ENCODE measurements around the gene CERS4. TPM values are rescaled to one million over a fixed set of nuclear protein-coding genes. Genes with fewer than 3 reads are reported as not detected.
A peak's percentile ranks its signal among the peaks of the same experiment; 100 is the strongest.
"Not testable (repeated sequence)": the region's sequence is repeated elsewhere in the genome, so short reads cannot be mapped to it uniquely, and the experiment has no call there.

CERS4 gene
- total and polyA plus RNA-seq, 11 donors: 11.1 to 37.7 (median 20.6) TPM

- H3K4me1 ChIP-seq: peaks cover 0 to 18% (median 5%) of the 10 kb centered on the region in 12 donors
- peak in 1 of 5 donors; percentile 29 for DNase-seq
These were observed 5.6 kb downstream of the CERS4 start for GRCh38 chr19:8214802-8215201.

GRCh38 chr19:8215783-8216182 is 6.6 kb downstream of the CERS4 start:
- intact Hi-C loops (cut with DNase I): no loop called here
- Histone ChIP-seq H3K27ac (no peak overlapping the region), H3K4me3 (no peak overlapping the region), H3K27me3 (no peaks in the 10 kb centered on the region), H3K9me3 (no peaks in the 10 kb centered on the region), H3K36me3 (peaks cover 0 to 8% (median 0%) of the 10 kb centered on the region in 9 donors), H3K4me1 (peaks cover 0 to 15% (median 0%) of the 10 kb centered on the region in 12 donors)
- TF ChIP-seq POLR2A (IDR thresholded peaks at IDR 0.05) (no peak), CTCF (IDR thresholded peaks at IDR 0.05) (no peak)
- no peak for ATAC-seq
- DNase-seq: no peak
- 89 to 96% (median 94%) methylated on average over 4 of the region's 4 CpGs for WGBS, 4 donors

More at GRCh38 chr19:8214802-8215201, 5.6 kb downstream of the CERS4 start:
- Histone ChIP-seq H3K36me3 (peaks cover 0 to 8% (median 0%) of the 10 kb centered on the region in 9 donors), H3K4me3 (no peak overlapping the region), H3K9me3 (no peaks in the 10 kb centered on the region), H3K27me3 (no peaks in the 10 kb centered on the region), H3K27ac (no peak overlapping the region)
- TF ChIP-seq CTCF (IDR thresholded peaks at IDR 0.05) (no peak), POLR2A (IDR thresholded peaks at IDR 0.05) (no peak)
- ATAC-seq: peak in 1 of 4 donors; percentile 12
- 17 to 21% (median 20%) methylated on average over 6 of the region's 6 CpGs for WGBS, 4 donors
- intact Hi-C loops (cut with DNase I): loop anchor here in 2 of 10 donors (5.0 kb wide), 2 partner anchors 32 to 58 kb away; no protein-coding TSS in a partner anchor

- Histone ChIP-seq H3K4me1 (peaks cover 0 to 18% (median 0%) of the 10 kb centered on the region in 12 donors), H3K27me3 (no peaks in the 10 kb centered on the region), H3K9me3 (no peaks in the 10 kb centered on the region), H3K36me3 (peaks cover 0 to 8% (median 0%) of the 10 kb centered on the region in 9 donors), H3K4me3 (no peak overlapping the region), H3K27ac (no peak overlapping the region)
- TF ChIP-seq CTCF (IDR thresholded peaks at IDR 0.05) (no peak), POLR2A (IDR thresholded peaks at IDR 0.05) (no peak)
- 39 to 85% (median 55%) methylated on average over 2 of the region's 2 CpGs for whole genome bisulfite sequencing, 4 donors
- ATAC-seq (no peak), DNase-seq (no peak)
- intact Hi-C loops (cut with DNase I): no loop called here
These were observed 7.2 kb downstream of the CERS4 start for GRCh38 chr19:8216357-8216756.

- H3K4me3 ChIP-seq; DNase-seq; H3K27me3 ChIP-seq; H3K27ac ChIP-seq; H3K9me3 ChIP-seq; H3K36me3 ChIP-seq; intact Hi-C loops (cut with DNase I); ATAC-seq: not testable (repeated sequence)
- 71 to 82% (median 77%) methylated on average over 7 of the region's 7 CpGs for WGBS, 4 donors
- H3K4me1 ChIP-seq: peaks cover 0 to 19% (median 0%) of the 10 kb centered on the region in 12 donors
These were observed 9.0 kb downstream of the CERS4 start for GRCh38 chr19:8218127-8218526.

GRCh38 chr19:8220481-8220880 is 11.3 kb downstream of the CERS4 start:
- WGBS, 4 donors: 79 to 89% (median 81%) methylated on average over 11 of the region's 11 CpGs

More at GRCh38 chr19:8220481-8220880, 11.3 kb downstream of the CERS4 start:
- Histone ChIP-seq H3K36me3 (no peaks in the 10 kb centered on the region), H3K4me3 (no peak overlapping the region), H3K9me3 (no peaks in the 10 kb centered on the region), H3K27ac (no peak overlapping the region), H3K4me1 (peaks cover 0 to 23% (median 2%) of the 10 kb centered on the region in 12 donors), H3K27me3 (no peaks in the 10 kb centered on the region)
- ATAC-seq: no peak
- TF ChIP-seq POLR2A (IDR thresholded peaks at IDR 0.05) (no peak), CTCF (IDR thresholded peaks at IDR 0.05) (no peak)
- intact Hi-C loops (cut with DNase I): no loop called here
- no peak for DNase-seq
